HepG2 (cell line): ENCODE results near the gene RSPH1.

ENCODE experiments used
- CTCF ChIP-seq: sonication (generic); formaldehyde crosslinking; IDR thresholded peaks from 2 replicates; pipeline ENCODE4 v1.5.0; 2020; ENCODE audit warnings: mild to moderate bottlenecking, missing genetic modification reagents, moderate library complexity
- ELF4 ChIP-seq: sonication (generic); formaldehyde crosslinking; IDR thresholded peaks from 2 replicates; pipeline ENCODE4 v1.5.0; 2020; ENCODE audit warnings: missing genetic modification reagents, mild to moderate bottlenecking, moderate library complexity, borderline replicate concordance
- EP300 ChIP-seq, 3 experiments: sonication (generic) in 1 of 3; formaldehyde crosslinking in 1 of 3; IDR thresholded peaks; 2 replicates each; pipeline versions ENCODE4 v1.5.1 to v1.6.1; 2011 to 2020; ENCODE audit warnings: low read depth in 2 of 3, low read length in 2 of 3, borderline replicate concordance in 1 of 3, improper control_type of control experiment in 1 of 3, mild to moderate bottlenecking in 1 of 3, missing genetic modification reagents in 1 of 3, moderate library complexity in 1 of 3
- FOXM1 ChIP-seq: sonication (generic); formaldehyde crosslinking; IDR thresholded peaks from 2 replicates; pipeline ENCODE4 v1.5.0; 2020; ENCODE audit warnings: missing genetic modification reagents
- GFI1 ChIP-seq: sonication (generic); formaldehyde crosslinking; IDR thresholded peaks from 2 replicates; pipeline ENCODE4 v1.5.0; 2020; ENCODE audit warnings: missing genetic modification reagents, mild to moderate bottlenecking, borderline replicate concordance
- KLF13 ChIP-seq: sonication (generic); formaldehyde crosslinking; IDR thresholded peaks from 2 replicates; pipeline ENCODE4 v1.4.0; 2020; ENCODE audit warnings: mild to moderate bottlenecking, missing genetic modification reagents
- POLR2A ChIP-seq, 2 experiments: IDR thresholded peaks; 2 replicates each; pipeline ENCODE4 v1.6.1; 2011; ENCODE audit warnings: low read depth in 2 of 2, low read length in 2 of 2, mild to moderate bottlenecking in 1 of 2, moderate library complexity in 1 of 2; ENCODE audit not compliant: insufficient read depth in 1 of 2
- RAD21 ChIP-seq: fragments of 450-650 bp; formaldehyde crosslinking; IDR thresholded peaks from 2 replicates; pipeline ENCODE4 v1.5.0; 2020; ENCODE audit warnings: mild to moderate bottlenecking
- TOPORS ChIP-seq: sonication (generic); formaldehyde crosslinking; IDR thresholded peaks from 2 replicates; pipeline ENCODE4 v1.8.0; 2023; ENCODE audit warnings: mild to moderate bottlenecking, missing genetic modification reagents
- ZBTB25 ChIP-seq: IDR thresholded peaks from 2 replicates; pipeline ENCODE4 v1.6.1; 2018; ENCODE audit warnings: missing genetic modification reagents
- ZNF235 ChIP-seq: sonication (generic); formaldehyde crosslinking; IDR thresholded peaks from 2 replicates; pipeline ENCODE4 v1.8.1; 2023; ENCODE audit warnings: mild to moderate bottlenecking, missing genetic modification reagents, borderline replicate concordance
- ZNF383 ChIP-seq: sonication (generic); formaldehyde crosslinking; IDR thresholded peaks from 2 replicates; pipeline ENCODE4 v1.4.0; 2020; ENCODE audit warnings: missing genetic modification reagents, mild to moderate bottlenecking, borderline replicate concordance
- ZSCAN29 ChIP-seq: sonication (generic); formaldehyde crosslinking; conservative IDR thresholded peaks from 2 replicates; pipeline ENCODE4 v1.4.0; 2020; ENCODE audit warnings: mild to moderate bottlenecking, missing genetic modification reagents

- TF ChIP-seq ZSCAN29: no peak
- no peak for TF ChIP-seq FOXM1 (CRISPR knock-in tag)
- no peak for TF ChIP-seq CTCF
- TF ChIP-seq RAD21 (CRISPR knock-in tag): no peak
- no peak for TF ChIP-seq ZNF383 (CRISPR knock-in tag)
- no peak for TF ChIP-seq KLF13 (CRISPR knock-in tag)
- no peak for TF ChIP-seq GFI1 (CRISPR knock-in tag)
- TF ChIP-seq ELF4: no peak
- TF ChIP-seq POLR2A (IDR thresholded peaks at IDR 0.05; ENCODE audit: insufficient read depth in 1 of 2, low read depth in 2 of 2, low read length in 2 of 2): no peak
- TF ChIP-seq TOPORS: no peak
- TF ChIP-seq ZNF235 (CRISPR knock-in tag): no peak
- TF ChIP-seq EP300 (IDR thresholded peaks at IDR 0.05; ENCODE audit: low read depth in 2 of 2, low read length in 2 of 2): no peak
- TF ChIP-seq EP300 (CRISPR knock-in tag; IDR thresholded peaks at IDR 0.05; ENCODE audit: borderline replicate concordance): no peak
- no peak for TF ChIP-seq ZBTB25
Measured at GRCh38 chr21:42489991-42490390, 6.0 kb downstream of the RSPH1 start.
